Chondrocyte (in vitro differentiated cells): ENCODE measurements around the gene DUOX2. TPM values are rescaled to one million over a fixed set of nuclear protein-coding genes. Genes with fewer than 3 reads are reported as not detected.
"Not testable (repeated sequence)": the region's sequence is repeated elsewhere in the genome, so short reads cannot be mapped to it uniquely, and the experiment has no call there.

Source experiments
- DNase-seq: peaks from one replicate; pipeline ENCODE4 v3.0.0; 2021; ENCODE audit warnings: mixed read lengths, low spot score
- H3K27ac Mint-ChIP-seq: one replicate; pipeline ENCODE4 v1.8.0; 2021; ENCODE audit warnings: mild to moderate bottlenecking, moderate library complexity, mixed read lengths; ENCODE audit not compliant: unreplicated experiment
- H3K27me3 Mint-ChIP-seq: 2 replicates; pipeline ENCODE4 v1.8.0; 2021; ENCODE audit warnings: low read depth, mixed read lengths
- H3K36me3 Mint-ChIP-seq: 2 replicates; pipeline ENCODE4 v1.8.0; 2021; ENCODE audit warnings: low read depth, mixed read lengths
- H3K4me1 Mint-ChIP-seq: 2 replicates; pipeline ENCODE4 v1.8.0; 2021; ENCODE audit warnings: low read depth, mild to moderate bottlenecking, mixed read lengths
- H3K4me3 Mint-ChIP-seq: one replicate; pipeline ENCODE4 v1.8.0; 2021; ENCODE audit warnings: mild to moderate bottlenecking, moderate library complexity, mixed read lengths; ENCODE audit not compliant: unreplicated experiment
- H3K9me3 Mint-ChIP-seq: 2 replicates; pipeline ENCODE4 v1.8.0; 2021; ENCODE audit warnings: low read depth, mixed read lengths
- total RNA-seq: library from RNA; stranded (reverse); gene quantifications from 3 replicates; pipeline ENCODE4 v1.2.1, GENCODE V29; 2021
- TF ChIP-seq, protein P1 (sequence below): fragments of 200-600 bp; sonication (generic); IDR thresholded peaks from 2 replicates; pipeline ENCODE4 v1.5.0; 2021; ENCODE audit warnings: antibody characterized with exemption, mild to moderate bottlenecking, moderate library complexity

The DUOX2 gene
- total RNA-seq, 1 donor from 2014 or later = not detected

DNA sequence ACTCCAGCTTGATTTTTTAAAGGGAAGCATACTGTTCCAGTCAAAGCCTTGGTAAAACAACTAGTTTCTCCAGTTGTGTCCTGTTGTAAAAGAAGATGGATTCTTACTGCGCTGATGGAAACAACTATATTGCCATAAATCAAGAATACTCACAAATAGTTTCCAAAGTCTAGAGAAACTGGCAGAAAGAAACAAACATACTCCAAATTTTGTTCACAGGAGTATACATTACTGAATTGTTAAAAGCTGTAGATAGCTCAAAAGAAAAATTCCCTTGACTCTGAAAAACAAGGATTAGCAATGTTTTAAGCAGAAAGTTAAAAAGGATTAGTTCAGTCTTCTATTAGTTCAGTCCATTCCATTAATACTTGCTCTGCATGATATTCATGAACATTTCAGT lies 63.4 kb downstream of the DUOX2 start:
- H3K4me3 Mint-ChIP-seq = no peak overlapping the region
- no peaks in the 10 kb centered on the region for H3K27me3 Mint-ChIP-seq
- H3K27ac Mint-ChIP-seq = no peak overlapping the region
- peaks cover 2% of the 10 kb centered on the region for H3K9me3 Mint-ChIP-seq
- peaks cover 5% of the 10 kb centered on the region for H3K36me3 Mint-ChIP-seq
- no peak for DNase-seq
- H3K4me1 Mint-ChIP-seq = no peaks in the 10 kb centered on the region
- TF ChIP-seq, protein P1, sequence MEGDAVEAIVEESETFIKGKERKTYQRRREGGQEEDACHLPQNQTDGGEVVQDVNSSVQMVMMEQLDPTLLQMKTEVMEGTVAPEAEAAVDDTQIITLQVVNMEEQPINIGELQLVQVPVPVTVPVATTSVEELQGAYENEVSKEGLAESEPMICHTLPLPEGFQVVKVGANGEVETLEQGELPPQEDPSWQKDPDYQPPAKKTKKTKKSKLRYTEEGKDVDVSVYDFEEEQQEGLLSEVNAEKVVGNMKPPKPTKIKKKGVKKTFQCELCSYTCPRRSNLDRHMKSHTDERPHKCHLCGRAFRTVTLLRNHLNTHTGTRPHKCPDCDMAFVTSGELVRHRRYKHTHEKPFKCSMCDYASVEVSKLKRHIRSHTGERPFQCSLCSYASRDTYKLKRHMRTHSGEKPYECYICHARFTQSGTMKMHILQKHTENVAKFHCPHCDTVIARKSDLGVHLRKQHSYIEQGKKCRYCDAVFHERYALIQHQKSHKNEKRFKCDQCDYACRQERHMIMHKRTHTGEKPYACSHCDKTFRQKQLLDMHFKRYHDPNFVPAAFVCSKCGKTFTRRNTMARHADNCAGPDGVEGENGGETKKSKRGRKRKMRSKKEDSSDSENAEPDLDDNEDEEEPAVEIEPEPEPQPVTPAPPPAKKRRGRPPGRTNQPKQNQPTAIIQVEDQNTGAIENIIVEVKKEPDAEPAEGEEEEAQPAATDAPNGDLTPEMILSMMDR = no peak

DNA sequence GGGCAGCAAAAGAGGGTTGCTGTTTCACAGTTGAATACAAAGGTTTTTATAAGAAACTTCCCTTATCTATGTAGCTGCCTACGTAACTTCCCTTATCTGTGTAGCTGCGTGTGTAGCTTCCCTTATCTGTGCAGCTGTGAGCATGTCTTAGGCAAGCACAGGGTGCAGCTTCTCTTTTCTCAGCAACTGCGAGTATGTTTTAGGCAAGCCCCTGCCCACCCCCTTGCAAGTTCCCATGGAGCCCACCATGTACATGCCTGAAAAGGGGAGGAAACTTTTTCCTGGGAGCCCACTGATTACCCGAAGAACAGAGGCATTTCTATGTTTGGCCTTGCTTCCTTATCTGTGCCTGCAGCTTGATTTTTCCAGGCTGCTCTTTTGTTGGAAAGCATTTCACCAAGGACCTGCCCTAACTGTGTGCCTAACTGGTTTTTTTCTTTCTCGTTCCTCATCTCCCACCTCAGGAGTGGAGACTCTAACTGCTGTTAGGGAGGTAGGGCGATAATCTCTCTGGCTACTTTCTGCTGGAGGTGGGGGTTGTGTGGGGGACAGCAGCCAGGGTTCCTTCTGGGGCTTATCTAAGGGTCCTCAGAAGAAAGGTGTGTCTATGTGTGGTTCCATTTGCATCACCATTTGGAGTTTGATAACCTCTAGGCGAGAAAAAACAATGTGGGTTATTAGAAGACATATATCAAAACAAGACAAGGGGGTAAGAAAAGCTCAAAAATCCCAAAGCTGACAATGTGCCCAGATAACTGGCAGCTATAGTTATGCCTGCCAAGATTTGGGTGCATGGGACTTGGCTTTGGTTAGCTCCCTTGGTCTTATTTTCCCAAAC lies 65.0 kb downstream of the DUOX2 start:
- peaks cover 5% of the 10 kb centered on the region for H3K36me3 Mint-ChIP-seq
- peaks cover 2% of the 10 kb centered on the region for H3K9me3 Mint-ChIP-seq
- H3K4me1 Mint-ChIP-seq = no peaks in the 10 kb centered on the region
- TF ChIP-seq, protein P1 = no peak
- DNase-seq = no peak
- H3K27me3 Mint-ChIP-seq = no peaks in the 10 kb centered on the region
- no peak overlapping the region for H3K4me3 Mint-ChIP-seq
- no peak overlapping the region for H3K27ac Mint-ChIP-seq

DNA sequence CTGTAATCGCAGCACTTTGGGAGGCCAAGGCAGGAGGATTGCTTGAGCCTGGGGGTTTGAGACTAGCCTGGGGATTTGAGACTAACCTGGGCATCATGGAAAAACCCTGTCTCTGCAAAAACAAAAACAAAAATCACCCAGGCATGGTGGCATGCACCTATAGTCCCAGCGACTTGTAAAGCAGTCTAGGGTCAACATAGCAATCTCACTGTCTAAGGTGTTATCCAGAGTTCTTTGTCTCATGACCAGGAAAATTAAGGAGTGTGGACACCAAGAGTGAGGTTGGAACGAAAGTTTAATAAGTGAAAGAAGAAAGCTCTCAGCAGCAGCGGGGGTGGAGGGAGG lies 65.6 kb downstream of the DUOX2 start:
- not testable (repeated sequence) for H3K9me3 Mint-ChIP-seq, H3K27me3 Mint-ChIP-seq, H3K36me3 Mint-ChIP-seq, H3K4me3 Mint-ChIP-seq, H3K27ac Mint-ChIP-seq, DNase-seq, H3K4me1 Mint-ChIP-seq

DNA sequence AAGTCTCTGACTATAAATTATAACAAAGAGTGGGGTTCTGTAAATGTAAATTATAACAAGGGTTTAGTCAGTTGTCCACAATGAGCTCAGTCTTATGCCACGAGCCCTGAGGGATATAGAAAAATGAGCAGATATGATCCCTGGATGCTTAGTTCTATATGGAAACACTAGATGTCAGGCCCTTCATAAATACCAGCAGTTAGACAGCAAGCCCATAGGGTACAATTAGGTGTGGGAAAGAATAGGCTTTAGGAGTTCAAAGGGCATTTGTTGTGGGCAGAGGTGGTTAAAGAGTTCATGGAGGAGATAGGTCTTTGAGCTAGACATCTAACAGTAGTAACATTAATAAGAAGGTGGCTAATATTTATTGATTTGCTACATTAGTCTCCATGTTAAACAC lies 69.7 kb downstream of the DUOX2 start:
- not testable (repeated sequence) for H3K4me3 Mint-ChIP-seq, H3K4me1 Mint-ChIP-seq, DNase-seq, H3K36me3 Mint-ChIP-seq, H3K27ac Mint-ChIP-seq, H3K27me3 Mint-ChIP-seq, H3K9me3 Mint-ChIP-seq

DNA sequence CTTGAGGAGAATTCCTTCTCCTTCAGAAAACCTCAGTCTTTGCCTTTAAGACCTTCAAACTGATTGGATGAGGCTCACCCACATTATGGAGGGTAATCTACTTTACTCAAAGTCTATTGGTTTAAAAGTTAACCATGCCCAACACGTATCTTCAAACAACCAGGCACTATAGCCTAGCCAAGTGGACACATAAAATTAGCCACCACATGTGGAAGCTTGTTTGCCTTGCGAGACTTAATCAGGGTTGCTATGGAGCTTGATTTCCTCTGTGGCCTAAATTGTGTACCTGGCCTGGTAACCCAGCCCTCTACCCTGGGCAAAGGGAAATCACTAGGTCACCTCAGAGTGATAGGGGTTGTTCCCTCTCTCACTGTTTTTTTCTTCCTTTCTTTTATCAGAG lies 71.1 kb downstream of the DUOX2 start:
- not testable (repeated sequence) for DNase-seq, H3K27me3 Mint-ChIP-seq, H3K27ac Mint-ChIP-seq

More for the DNA sequence above, 71.1 kb downstream of the DUOX2 start:
- H3K4me1 Mint-ChIP-seq, H3K4me3 Mint-ChIP-seq, H3K36me3 Mint-ChIP-seq, H3K9me3 Mint-ChIP-seq: not testable (repeated sequence)

Other genes with a start within 250 kb of the DUOX2 start
- gene TERB2, start 157.5 kb downstream of the DUOX2 start, total RNA-seq = not detected in 3 replicates
- gene SORD, start 91.0 kb downstream of the DUOX2 start, total RNA-seq = 10.6 to 12.6 TPM (median 10.7 TPM) in 3 replicates
- not detected in 3 replicates for gene DUOXA2, start 154 bp upstream of the DUOX2 start, total RNA-seq
- 0.47 to 0.82 TPM (median 0.64 TPM) in 3 replicates for gene DUOXA1, start 15.7 kb upstream of the DUOX2 start, total RNA-seq
- 0.21 TPM in 1 of 3 replicates, not detected in the others for gene DUOX1, start 15.8 kb upstream of the DUOX2 start, total RNA-seq
- gene SHF, start 73.8 kb upstream of the DUOX2 start, total RNA-seq = 4.9 to 7.0 TPM (median 5.1 TPM) in 3 replicates
- gene SLC28A2, start 138.1 kb upstream of the DUOX2 start, total RNA-seq = not detected in 3 replicates